GM12875 (cell line): ENCODE data around the gene PALB2.

ENCODE experiments used
- H3K4me3 ChIP-seq: one replicate; pipeline ENCODE4 v1.5.1; 2011; ENCODE audit warnings: low read depth, low read length, control low read depth
- CTCF ChIP-seq: IDR thresholded peaks from 2 replicates; pipeline ENCODE4 v1.5.1; 2011; ENCODE audit warnings: low read depth, mild to moderate bottlenecking, control low read depth, inconsistent platforms, low read length, moderate library complexity, borderline replicate concordance; ENCODE audit not compliant: insufficient read depth

Gene PALB2

GRCh38 chr16:23668225-23668624 is 27.1 kb upstream of the PALB2 start:
- no peak overlapping the region for H3K4me3 ChIP-seq
- no peak for TF ChIP-seq CTCF

GRCh38 chr16:23667355-23667659 is 26.2 kb upstream of the PALB2 start:
- no peak for TF ChIP-seq CTCF

GRCh38 chr16:23666571-23667354 is 25.7 kb upstream of the PALB2 start:
- H3K4me3 ChIP-seq = no peak overlapping the region
- TF ChIP-seq CTCF = no peak

More at GRCh38 chr16:23667355-23667659, 26.2 kb upstream of the PALB2 start:
- H3K4me3 ChIP-seq = no peak overlapping the region

GRCh38 chr16:23663918-23664317 is 22.8 kb upstream of the PALB2 start:
- no peak for TF ChIP-seq CTCF
- H3K4me3 ChIP-seq = no peak overlapping the region

GRCh38 chr16:23651943-23652468 is 10.9 kb upstream of the PALB2 start:
- TF ChIP-seq CTCF = no peak
- no peak overlapping the region for H3K4me3 ChIP-seq

GRCh38 chr16:23650674-23651416 is 9.7 kb upstream of the PALB2 start:
- no peak overlapping the region for H3K4me3 ChIP-seq
- TF ChIP-seq CTCF = no peak
